ELR (cell line): Measurements from ENCODE around the gene NEMF.
"Not testable (repeated sequence)": the region's sequence is repeated elsewhere in the genome, so short reads cannot be mapped to it uniquely, and the experiment has no call there.

ENCODE experiments used
- DNase-seq: peaks from one replicate; pipeline ENCODE4 v3.0.0-alpha.2; 2015; ENCODE audit warnings: low read depth

Gene NEMF

GRCh38 chr14:49746476-49746875 is 106.1 kb downstream of the NEMF start:
- not testable (repeated sequence) for DNase-seq

GRCh38 chr14:49745191-49745590 is 107.4 kb downstream of the NEMF start:
- no peak for DNase-seq

GRCh38 chr14:49735669-49736068 is 116.9 kb downstream of the NEMF start:
- DNase-seq, result not testable (repeated sequence)

GRCh38 chr14:49733836-49734235 is 118.8 kb downstream of the NEMF start:
- DNase-seq, result no peak

GRCh38 chr14:49732896-49733295 is 119.7 kb downstream of the NEMF start:
- no peak for DNase-seq
